WTC11 (cell line): ENCODE results near the gene FNDC5. TPM values are rescaled to one million over a fixed set of nuclear protein-coding genes. Genes with fewer than 3 reads are reported as not detected.

Experiments
- ATAC-seq: fragments of 200-7000 bp; cut with Tn5 transposase; 2 replicates; pipeline ENCODE4 v1.10.0; 2021; ENCODE audit warnings: mild to moderate bottlenecking, moderate library complexity
- CTCF ChIA-PET: fragments of 300-600 bp; sonication (Branson Sonifier 250); formaldehyde crosslinking; loops from one replicate; lab custom pipeline; 2021; ENCODE audit warnings: antibody characterized with exemption; lab: Charles Lee
- POLR2A ChIA-PET: fragments of 350-600 bp; sonication (Branson Sonifier 250); formaldehyde crosslinking; loops from one replicate; lab custom pipeline; 2021; ENCODE audit warnings: antibody characterized with exemption; lab: Charles Lee
- DNase-seq: peaks from one replicate; pipeline ENCODE4 v3.0.0; 2021; ENCODE audit warnings: low spot score
- H3K27ac Mint-ChIP-seq: 2 replicates; pipeline ENCODE4 v1.8.0; 2021; ENCODE audit warnings: mixed read lengths
- H3K27me3 Mint-ChIP-seq: 2 replicates; pipeline ENCODE4 v1.8.0; 2021; ENCODE audit warnings: low read depth, mild to moderate bottlenecking, moderate library complexity, mixed read lengths
- H3K36me3 Mint-ChIP-seq: 2 replicates; pipeline ENCODE4 v1.8.0; 2021; ENCODE audit warnings: mixed read lengths
- H3K4me1 Mint-ChIP-seq: 2 replicates; pipeline ENCODE4 v1.8.0; 2022; ENCODE audit warnings: mixed read lengths
- H3K4me3 Mint-ChIP-seq: 2 replicates; pipeline ENCODE4 v1.8.0; 2021; ENCODE audit warnings: mild to moderate bottlenecking, moderate library complexity, mixed read lengths
- H3K9me3 Mint-ChIP-seq: 2 replicates; pipeline ENCODE4 v1.8.0; 2021; ENCODE audit warnings: mixed read lengths
- CREM ChIP-seq: sonication (generic); formaldehyde crosslinking; IDR thresholded peaks from 2 replicates; pipeline ENCODE4 v1.8.1; 2022; ENCODE audit warnings: mild to moderate bottlenecking, missing genetic modification reagents, moderate library complexity
- ELF4 ChIP-seq: sonication (generic); formaldehyde crosslinking; IDR thresholded peaks from 2 replicates; pipeline ENCODE4 v1.8.1; 2022; ENCODE audit warnings: low read depth, mild to moderate bottlenecking, moderate library complexity, missing genetic modification reagents
- NFATC4 ChIP-seq: fragments of 250-450 bp; sonication (Bioruptor Pico); IDR thresholded peaks from 2 replicates; pipeline ENCODE4 v1.9.0; 2021; ENCODE audit warnings: mild to moderate bottlenecking
- PRRX2 ChIP-seq: fragments of 250-450 bp; sonication (Bioruptor Pico); IDR thresholded peaks from 2 replicates; pipeline ENCODE4 v1.8.0; 2021; ENCODE audit warnings: mild to moderate bottlenecking
- ZNF263 ChIP-seq: sonication (generic); formaldehyde crosslinking; IDR thresholded peaks from 2 replicates; pipeline ENCODE4 v1.8.1; 2022; ENCODE audit warnings: low read depth, mild to moderate bottlenecking, moderate library complexity, missing genetic modification reagents
- ZNF317 ChIP-seq: sonication (generic); formaldehyde crosslinking; IDR thresholded peaks from 2 replicates; pipeline ENCODE4 v1.8.1; 2023; ENCODE audit warnings: low read depth, mild to moderate bottlenecking, moderate library complexity, missing genetic modification reagents, borderline replicate concordance
- ZNF416 ChIP-seq: fragments of 250-450 bp; sonication (Bioruptor Pico); IDR thresholded peaks from 2 replicates; pipeline ENCODE4 v1.9.0; 2021; ENCODE audit warnings: mild to moderate bottlenecking, inconsistent platforms
- ZNF671 ChIP-seq: fragments of 250-450 bp; sonication (Bioruptor Pico); IDR thresholded peaks from 2 replicates; pipeline ENCODE4 v1.8.0; 2021; ENCODE audit warnings: mild to moderate bottlenecking
- total RNA-seq: library from RNA; stranded (reverse); gene quantifications from 3 replicates; pipeline ENCODE4 v1.2.3, GENCODE V29; 2021
- TF ChIP-seq, protein P1 (sequence below): sonication (generic); formaldehyde crosslinking; IDR thresholded peaks from 2 replicates; pipeline ENCODE4 v1.8.0; 2022; ENCODE audit warnings: mild to moderate bottlenecking, missing genetic modification reagents
- TF ChIP-seq, protein P2 (sequence below): sonication (generic); formaldehyde crosslinking; IDR thresholded peaks from 2 replicates; pipeline ENCODE4 v1.8.0; 2023; ENCODE audit warnings: missing genetic modification reagents, mild to moderate bottlenecking, borderline replicate concordance
- TF ChIP-seq, protein P3 (sequence below): sonication (generic); formaldehyde crosslinking; IDR thresholded peaks from 2 replicates; pipeline ENCODE4 v1.8.1; 2022; ENCODE audit warnings: low read depth, mild to moderate bottlenecking, moderate library complexity, missing genetic modification reagents, borderline replicate concordance
- TF ChIP-seq, protein P4 (sequence below): sonication (generic); formaldehyde crosslinking; conservative IDR thresholded peaks from 2 replicates; pipeline ENCODE4 v1.8.1; 2022; ENCODE audit warnings: mild to moderate bottlenecking, missing genetic modification reagents
- TF ChIP-seq, protein P5 (sequence below): fragments of 250-450 bp; sonication (Bioruptor Pico); IDR thresholded peaks from 2 replicates; pipeline ENCODE4 v1.9.0; 2021; ENCODE audit warnings: mild to moderate bottlenecking, borderline replicate concordance
- TF ChIP-seq, protein P6 (sequence below): sonication (generic); formaldehyde crosslinking; IDR thresholded peaks from 2 replicates; pipeline ENCODE4 v1.8.0; 2023; ENCODE audit warnings: missing genetic modification reagents
- TF ChIP-seq, protein P7 (sequence below): sonication (generic); formaldehyde crosslinking; IDR thresholded peaks from 2 replicates; pipeline ENCODE4 v1.8.1; 2023; ENCODE audit warnings: mild to moderate bottlenecking, missing genetic modification reagents, moderate library complexity

FNDC5 gene
- total RNA-seq, 1 experiment from 2014 or later: 1.2 TPM

DNA sequence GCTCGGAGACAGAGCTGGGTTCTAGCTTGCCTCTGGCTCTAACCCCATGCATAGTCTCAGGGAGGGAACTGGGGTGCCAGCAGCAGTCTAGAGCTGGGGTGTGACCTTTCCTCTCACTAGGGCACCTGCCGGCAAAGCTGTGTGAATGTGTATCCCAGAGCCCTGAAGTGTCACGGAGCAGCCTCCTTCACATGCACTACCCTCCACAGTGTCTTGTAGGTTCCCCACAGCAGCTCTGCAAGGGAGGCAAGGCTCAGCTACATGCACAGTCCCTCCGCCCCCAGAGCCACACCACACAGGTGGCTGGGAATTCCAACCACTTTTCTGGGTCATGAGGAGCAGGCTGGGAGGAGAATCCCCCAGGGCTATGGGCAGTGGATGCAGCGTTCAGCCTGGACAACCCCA lies 7.9 kb upstream of the FNDC5 start:
- no peaks in the 10 kb centered on the region for H3K9me3 Mint-ChIP-seq
- no peak for DNase-seq
- POLR2A ChIA-PET: no interaction called here
- CTCF ChIA-PET: interaction anchor here (0.7 to 1.9 kb wide), 9 partner anchors 8 to 208 kb away, joined by 3 to 22 read pairs (median 4); partner anchors contain the start of genes AZIN2 and HPCA
- no peak overlapping the region for H3K4me3 Mint-ChIP-seq
- TF ChIP-seq ZNF317 (CRISPR knock-in tag) (no peak), ZNF263 (CRISPR knock-in tag) (no peak), NFATC4 (CRISPR knock-in tag) (no peak), ZNF671 (CRISPR knock-in tag) (no peak), CREM (CRISPR knock-in tag) (no peak)
- TF ChIP-seq, protein P1, sequence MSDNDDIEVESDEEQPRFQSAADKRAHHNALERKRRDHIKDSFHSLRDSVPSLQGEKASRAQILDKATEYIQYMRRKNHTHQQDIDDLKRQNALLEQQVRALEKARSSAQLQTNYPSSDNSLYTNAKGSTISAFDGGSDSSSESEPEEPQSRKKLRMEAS: no peak
- TF ChIP-seq, protein P2, sequence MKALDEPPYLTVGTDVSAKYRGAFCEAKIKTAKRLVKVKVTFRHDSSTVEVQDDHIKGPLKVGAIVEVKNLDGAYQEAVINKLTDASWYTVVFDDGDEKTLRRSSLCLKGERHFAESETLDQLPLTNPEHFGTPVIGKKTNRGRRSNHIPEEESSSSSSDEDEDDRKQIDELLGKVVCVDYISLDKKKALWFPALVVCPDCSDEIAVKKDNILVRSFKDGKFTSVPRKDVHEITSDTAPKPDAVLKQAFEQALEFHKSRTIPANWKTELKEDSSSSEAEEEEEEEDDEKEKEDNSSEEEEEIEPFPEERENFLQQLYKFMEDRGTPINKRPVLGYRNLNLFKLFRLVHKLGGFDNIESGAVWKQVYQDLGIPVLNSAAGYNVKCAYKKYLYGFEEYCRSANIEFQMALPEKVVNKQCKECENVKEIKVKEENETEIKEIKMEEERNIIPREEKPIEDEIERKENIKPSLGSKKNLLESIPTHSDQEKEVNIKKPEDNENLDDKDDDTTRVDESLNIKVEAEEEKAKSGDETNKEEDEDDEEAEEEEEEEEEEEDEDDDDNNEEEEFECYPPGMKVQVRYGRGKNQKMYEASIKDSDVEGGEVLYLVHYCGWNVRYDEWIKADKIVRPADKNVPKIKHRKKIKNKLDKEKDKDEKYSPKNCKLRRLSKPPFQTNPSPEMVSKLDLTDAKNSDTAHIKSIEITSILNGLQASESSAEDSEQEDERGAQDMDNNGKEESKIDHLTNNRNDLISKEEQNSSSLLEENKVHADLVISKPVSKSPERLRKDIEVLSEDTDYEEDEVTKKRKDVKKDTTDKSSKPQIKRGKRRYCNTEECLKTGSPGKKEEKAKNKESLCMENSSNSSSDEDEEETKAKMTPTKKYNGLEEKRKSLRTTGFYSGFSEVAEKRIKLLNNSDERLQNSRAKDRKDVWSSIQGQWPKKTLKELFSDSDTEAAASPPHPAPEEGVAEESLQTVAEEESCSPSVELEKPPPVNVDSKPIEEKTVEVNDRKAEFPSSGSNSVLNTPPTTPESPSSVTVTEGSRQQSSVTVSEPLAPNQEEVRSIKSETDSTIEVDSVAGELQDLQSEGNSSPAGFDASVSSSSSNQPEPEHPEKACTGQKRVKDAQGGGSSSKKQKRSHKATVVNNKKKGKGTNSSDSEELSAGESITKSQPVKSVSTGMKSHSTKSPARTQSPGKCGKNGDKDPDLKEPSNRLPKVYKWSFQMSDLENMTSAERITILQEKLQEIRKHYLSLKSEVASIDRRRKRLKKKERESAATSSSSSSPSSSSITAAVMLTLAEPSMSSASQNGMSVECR (CRISPR knock-in tag): no peak
- TF ChIP-seq, protein P3, sequence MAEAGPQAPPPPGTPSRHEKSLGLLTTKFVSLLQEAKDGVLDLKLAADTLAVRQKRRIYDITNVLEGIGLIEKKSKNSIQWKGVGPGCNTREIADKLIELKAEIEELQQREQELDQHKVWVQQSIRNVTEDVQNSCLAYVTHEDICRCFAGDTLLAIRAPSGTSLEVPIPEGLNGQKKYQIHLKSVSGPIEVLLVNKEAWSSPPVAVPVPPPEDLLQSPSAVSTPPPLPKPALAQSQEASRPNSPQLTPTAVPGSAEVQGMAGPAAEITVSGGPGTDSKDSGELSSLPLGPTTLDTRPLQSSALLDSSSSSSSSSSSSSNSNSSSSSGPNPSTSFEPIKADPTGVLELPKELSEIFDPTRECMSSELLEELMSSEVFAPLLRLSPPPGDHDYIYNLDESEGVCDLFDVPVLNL (CRISPR knock-in tag): no peak
- TF ChIP-seq, protein P4, sequence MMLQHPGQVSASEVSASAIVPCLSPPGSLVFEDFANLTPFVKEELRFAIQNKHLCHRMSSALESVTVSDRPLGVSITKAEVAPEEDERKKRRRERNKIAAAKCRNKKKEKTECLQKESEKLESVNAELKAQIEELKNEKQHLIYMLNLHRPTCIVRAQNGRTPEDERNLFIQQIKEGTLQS: no peak
- TF ChIP-seq, protein P5, sequence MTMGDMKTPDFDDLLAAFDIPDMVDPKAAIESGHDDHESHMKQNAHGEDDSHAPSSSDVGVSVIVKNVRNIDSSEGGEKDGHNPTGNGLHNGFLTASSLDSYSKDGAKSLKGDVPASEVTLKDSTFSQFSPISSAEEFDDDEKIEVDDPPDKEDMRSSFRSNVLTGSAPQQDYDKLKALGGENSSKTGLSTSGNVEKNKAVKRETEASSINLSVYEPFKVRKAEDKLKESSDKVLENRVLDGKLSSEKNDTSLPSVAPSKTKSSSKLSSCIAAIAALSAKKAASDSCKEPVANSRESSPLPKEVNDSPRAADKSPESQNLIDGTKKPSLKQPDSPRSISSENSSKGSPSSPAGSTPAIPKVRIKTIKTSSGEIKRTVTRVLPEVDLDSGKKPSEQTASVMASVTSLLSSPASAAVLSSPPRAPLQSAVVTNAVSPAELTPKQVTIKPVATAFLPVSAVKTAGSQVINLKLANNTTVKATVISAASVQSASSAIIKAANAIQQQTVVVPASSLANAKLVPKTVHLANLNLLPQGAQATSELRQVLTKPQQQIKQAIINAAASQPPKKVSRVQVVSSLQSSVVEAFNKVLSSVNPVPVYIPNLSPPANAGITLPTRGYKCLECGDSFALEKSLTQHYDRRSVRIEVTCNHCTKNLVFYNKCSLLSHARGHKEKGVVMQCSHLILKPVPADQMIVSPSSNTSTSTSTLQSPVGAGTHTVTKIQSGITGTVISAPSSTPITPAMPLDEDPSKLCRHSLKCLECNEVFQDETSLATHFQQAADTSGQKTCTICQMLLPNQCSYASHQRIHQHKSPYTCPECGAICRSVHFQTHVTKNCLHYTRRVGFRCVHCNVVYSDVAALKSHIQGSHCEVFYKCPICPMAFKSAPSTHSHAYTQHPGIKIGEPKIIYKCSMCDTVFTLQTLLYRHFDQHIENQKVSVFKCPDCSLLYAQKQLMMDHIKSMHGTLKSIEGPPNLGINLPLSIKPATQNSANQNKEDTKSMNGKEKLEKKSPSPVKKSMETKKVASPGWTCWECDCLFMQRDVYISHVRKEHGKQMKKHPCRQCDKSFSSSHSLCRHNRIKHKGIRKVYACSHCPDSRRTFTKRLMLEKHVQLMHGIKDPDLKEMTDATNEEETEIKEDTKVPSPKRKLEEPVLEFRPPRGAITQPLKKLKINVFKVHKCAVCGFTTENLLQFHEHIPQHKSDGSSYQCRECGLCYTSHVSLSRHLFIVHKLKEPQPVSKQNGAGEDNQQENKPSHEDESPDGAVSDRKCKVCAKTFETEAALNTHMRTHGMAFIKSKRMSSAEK: no peak
- no peaks in the 10 kb centered on the region for H3K36me3 Mint-ChIP-seq
- H3K27me3 Mint-ChIP-seq: peaks cover 6% of the 10 kb centered on the region
- peaks cover 27% of the 10 kb centered on the region for H3K4me1 Mint-ChIP-seq
- no peak for ATAC-seq
- H3K27ac Mint-ChIP-seq: no peak overlapping the region

DNA sequence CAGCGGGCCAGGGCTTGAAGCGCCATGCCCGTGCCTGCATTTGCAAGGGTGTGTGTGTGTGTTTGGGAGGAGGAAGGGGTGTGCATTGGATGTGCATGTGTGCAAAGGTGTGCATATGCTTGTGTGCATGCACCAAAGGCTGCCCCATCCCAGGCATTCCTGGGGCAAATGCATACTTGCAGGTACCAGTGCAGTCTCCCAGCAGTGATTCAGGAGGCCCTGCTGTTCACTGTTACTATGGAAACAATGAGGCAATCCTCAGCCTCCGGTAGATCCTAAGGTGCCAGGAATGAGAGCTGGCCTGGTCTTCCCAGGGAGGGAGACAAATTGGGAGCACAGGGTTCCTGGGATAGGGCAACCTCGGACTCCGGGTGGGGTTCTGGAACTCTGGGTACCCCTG lies 7.5 kb upstream of the FNDC5 start:
- Mint-ChIP-seq H3K27ac (no peak overlapping the region; the same call in 1 of the 2 replicates), H3K4me1 (peaks cover 26% of the 10 kb centered on the region), H3K36me3 (no peaks in the 10 kb centered on the region), H3K4me3 (no peak overlapping the region), H3K27me3 (peaks cover 2% of the 10 kb centered on the region; the same call in 1 of the 2 replicates), H3K9me3 (no peaks in the 10 kb centered on the region)
- ChIA-PET CTCF (interaction anchor here (0.7 to 1.9 kb wide), 9 partner anchors 9 to 208 kb away, joined by 3 to 22 read pairs (median 4); partner anchors contain the start of genes AZIN2 and HPCA), POLR2A (no interaction called here)
- no peak for ATAC-seq
- no peak for DNase-seq
- TF ChIP-seq ZNF416 (CRISPR knock-in tag) (no peak), PRRX2 (CRISPR knock-in tag) (no peak), ELF4 (CRISPR knock-in tag) (no peak)
- TF ChIP-seq, protein P1: no peak
- TF ChIP-seq, protein P6, sequence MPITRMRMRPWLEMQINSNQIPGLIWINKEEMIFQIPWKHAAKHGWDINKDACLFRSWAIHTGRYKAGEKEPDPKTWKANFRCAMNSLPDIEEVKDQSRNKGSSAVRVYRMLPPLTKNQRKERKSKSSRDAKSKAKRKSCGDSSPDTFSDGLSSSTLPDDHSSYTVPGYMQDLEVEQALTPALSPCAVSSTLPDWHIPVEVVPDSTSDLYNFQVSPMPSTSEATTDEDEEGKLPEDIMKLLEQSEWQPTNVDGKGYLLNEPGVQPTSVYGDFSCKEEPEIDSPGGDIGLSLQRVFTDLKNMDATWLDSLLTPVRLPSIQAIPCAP: no peak
- TF ChIP-seq, protein P7, sequence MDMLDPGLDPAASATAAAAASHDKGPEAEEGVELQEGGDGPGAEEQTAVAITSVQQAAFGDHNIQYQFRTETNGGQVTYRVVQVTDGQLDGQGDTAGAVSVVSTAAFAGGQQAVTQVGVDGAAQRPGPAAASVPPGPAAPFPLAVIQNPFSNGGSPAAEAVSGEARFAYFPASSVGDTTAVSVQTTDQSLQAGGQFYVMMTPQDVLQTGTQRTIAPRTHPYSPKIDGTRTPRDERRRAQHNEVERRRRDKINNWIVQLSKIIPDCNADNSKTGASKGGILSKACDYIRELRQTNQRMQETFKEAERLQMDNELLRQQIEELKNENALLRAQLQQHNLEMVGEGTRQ (CRISPR knock-in tag): no peak
- TF ChIP-seq, protein P2 (CRISPR knock-in tag): no peak
